Hepatocyte (in vitro differentiated cells): Measurements from ENCODE around the gene TACC2.

ENCODE experiments used
- EZH2 ChIP-seq: fragments of 200-600 bp; sonication (generic); IDR thresholded peaks from 2 replicates; pipeline ENCODE4 v1.6.1; 2016; ENCODE audit warnings: antibody characterized with exemption, mild to moderate bottlenecking, borderline replicate concordance
- EZH2phosphoT487 ChIP-seq: fragments of 200-600 bp; sonication (generic); IDR thresholded peaks from one replicate; pipeline ENCODE4 v1.6.1; 2018; ENCODE audit warnings: antibody characterized with exemption, mild to moderate bottlenecking, low read depth, moderate library complexity; ENCODE audit not compliant: unreplicated experiment, severe bottlenecking
- TF ChIP-seq, protein P1 (sequence below): fragments of 200-600 bp; sonication (generic); IDR thresholded peaks from 2 replicates; pipeline ENCODE4 v1.5.1; 2016; ENCODE audit warnings: antibody characterized with exemption, mild to moderate bottlenecking; ENCODE audit not compliant: poor library complexity

DNA sequence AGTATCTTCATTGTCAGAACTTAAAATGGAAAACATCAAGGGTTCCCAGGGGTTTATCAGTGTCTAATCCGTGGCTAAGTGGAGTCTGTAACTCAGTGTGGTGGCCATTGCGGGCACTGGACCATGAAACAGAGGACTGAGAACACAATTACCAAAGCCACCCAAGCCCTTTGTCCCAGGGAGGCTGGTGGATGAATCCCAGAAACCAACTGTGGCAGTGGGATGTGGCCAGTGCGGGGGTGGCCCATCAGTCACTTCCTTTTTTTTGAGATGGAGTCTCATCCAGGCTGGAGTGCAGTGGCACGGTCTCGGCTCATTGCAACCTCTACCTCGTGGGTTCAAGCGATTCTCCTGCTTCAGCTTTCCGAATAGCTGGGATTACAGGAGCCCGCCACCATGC lies 61.8 kb downstream of the TACC2 start:
- TF ChIP-seq, protein P1, sequence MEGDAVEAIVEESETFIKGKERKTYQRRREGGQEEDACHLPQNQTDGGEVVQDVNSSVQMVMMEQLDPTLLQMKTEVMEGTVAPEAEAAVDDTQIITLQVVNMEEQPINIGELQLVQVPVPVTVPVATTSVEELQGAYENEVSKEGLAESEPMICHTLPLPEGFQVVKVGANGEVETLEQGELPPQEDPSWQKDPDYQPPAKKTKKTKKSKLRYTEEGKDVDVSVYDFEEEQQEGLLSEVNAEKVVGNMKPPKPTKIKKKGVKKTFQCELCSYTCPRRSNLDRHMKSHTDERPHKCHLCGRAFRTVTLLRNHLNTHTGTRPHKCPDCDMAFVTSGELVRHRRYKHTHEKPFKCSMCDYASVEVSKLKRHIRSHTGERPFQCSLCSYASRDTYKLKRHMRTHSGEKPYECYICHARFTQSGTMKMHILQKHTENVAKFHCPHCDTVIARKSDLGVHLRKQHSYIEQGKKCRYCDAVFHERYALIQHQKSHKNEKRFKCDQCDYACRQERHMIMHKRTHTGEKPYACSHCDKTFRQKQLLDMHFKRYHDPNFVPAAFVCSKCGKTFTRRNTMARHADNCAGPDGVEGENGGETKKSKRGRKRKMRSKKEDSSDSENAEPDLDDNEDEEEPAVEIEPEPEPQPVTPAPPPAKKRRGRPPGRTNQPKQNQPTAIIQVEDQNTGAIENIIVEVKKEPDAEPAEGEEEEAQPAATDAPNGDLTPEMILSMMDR: no peak
- no peak for TF ChIP-seq EZH2phosphoT487
- no peak for TF ChIP-seq EZH2
